Measurements from ENCODE around the gene DENR.

The DENR gene

GRCh38 chr12:122753319-122753650 is 661 bp downstream of the DENR start:
- no peak for TF ChIP-seq CTCF (IDR thresholded peaks at IDR 0.05; ENCODE audit: low read depth, low read length)

GRCh38 chr12:122754790-122755189 is 2.2 kb downstream of the DENR start:
- DNase-seq (ENCODE audit: extremely low read depth, low read depth) = no peak
- no peak for TF ChIP-seq CTCF (IDR thresholded peaks at IDR 0.05; ENCODE audit: low read depth, low read length)

More at GRCh38 chr12:122753319-122753650, 661 bp downstream of the DENR start:
- DNase-seq (ENCODE audit: extremely low read depth, low read depth) = no peak

GRCh38 chr12:122757568-122757967 is 4.9 kb downstream of the DENR start:
- DNase-seq (ENCODE audit: extremely low read depth, low read depth) = no peak
- no peak for TF ChIP-seq CTCF (IDR thresholded peaks at IDR 0.05; ENCODE audit: low read depth, low read length)

GRCh38 chr12:122785503-122785902 is 32.9 kb downstream of the DENR start:
- no peak for DNase-seq (ENCODE audit: extremely low read depth, low read depth)
- no peak for TF ChIP-seq CTCF (IDR thresholded peaks at IDR 0.05; ENCODE audit: low read depth, low read length)

- DNase-seq (ENCODE audit: extremely low read depth, low read depth) = no peak
- no peak for TF ChIP-seq CTCF (IDR thresholded peaks at IDR 0.05; ENCODE audit: low read depth, low read length)
Observed at GRCh38 chr12:122788387-122788786, 35.8 kb downstream of the DENR start.

GRCh38 chr12:122789637-122790036 is 37.0 kb downstream of the DENR start:
- no peak for DNase-seq (ENCODE audit: extremely low read depth, low read depth)
- TF ChIP-seq CTCF (IDR thresholded peaks at IDR 0.05; ENCODE audit: low read depth, low read length) = no peak

GRCh38 chr12:122790393-122791075 is 37.9 kb downstream of the DENR start:
- TF ChIP-seq CTCF (IDR thresholded peaks at IDR 0.05; ENCODE audit: low read depth, low read length) = no peak
- no peak for DNase-seq (ENCODE audit: extremely low read depth, low read depth)

Measured in AG09319 (cell line).